ENCODE data around the gene FCHSD1. TPM values are rescaled to one million over a fixed set of nuclear protein-coding genes. Genes with fewer than 3 reads are reported as not detected.
A peak's percentile ranks its signal among the peaks of the same experiment; 100 is the strongest.

The FCHSD1 gene
- total and polyA plus RNA-seq, 10 of the 15 experiments (the other 5 are each of a cell fraction or from before 2014, with no cell fraction given), result 0.97 to 22.8 (median 10.7) TPM

DNA sequence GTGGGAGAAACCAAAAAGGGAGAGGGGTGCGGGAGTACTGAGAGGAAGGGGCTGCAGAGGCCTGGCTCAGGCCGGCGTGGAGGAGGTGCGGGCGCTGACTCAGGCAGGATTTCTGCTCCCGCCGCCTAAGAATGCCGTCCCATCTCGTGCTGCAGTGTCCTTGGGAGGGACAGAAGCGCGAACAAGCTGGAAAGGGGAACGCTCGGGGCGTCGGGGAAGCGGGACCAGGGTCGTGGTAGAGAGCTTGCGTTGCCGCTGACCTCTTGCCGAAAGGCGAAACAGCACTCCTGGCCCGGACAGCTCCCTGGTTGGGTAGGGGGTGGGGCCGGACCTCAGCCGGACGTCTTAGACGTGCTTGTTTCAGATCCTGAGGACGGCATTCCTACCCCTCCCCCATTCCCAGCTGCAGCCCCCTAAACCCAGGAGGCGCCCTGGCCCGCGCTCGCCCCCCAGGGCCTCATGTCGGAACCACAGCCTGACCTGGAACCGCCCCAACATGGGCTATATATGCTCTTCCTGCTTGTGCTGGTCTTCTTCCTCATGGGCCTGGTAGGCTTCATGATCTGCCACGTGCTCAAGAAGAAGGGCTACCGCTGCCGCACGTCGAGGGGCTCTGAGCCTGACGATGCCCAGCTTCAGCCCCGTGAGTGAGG lies 13.3 kb downstream of the FCHSD1 start (continued):
- TF ChIP-seq EED (IDR thresholded peaks at IDR 0.05; ENCODE audit: low read depth), result no peak
- no peak for TF ChIP-seq BACH1 (IDR thresholded peaks at IDR 0.05; ENCODE audit: borderline replicate concordance)
- no peak for TF ChIP-seq SREBF2 (IDR thresholded peaks at IDR 0.05; ENCODE audit: low read length)
- no peak; the same call in 1 of the 2 replicates for TF ChIP-seq LARP7 (IDR thresholded peaks at IDR 0.05)
- no peak for TF ChIP-seq BCL11A (IDR thresholded peaks at IDR 0.05; ENCODE audit: low read depth, low read length)
- no peak for TF ChIP-seq TARDBP (IDR thresholded peaks at IDR 0.05; ENCODE audit: borderline replicate concordance)
- no peak for TF ChIP-seq ASH2L (IDR thresholded peaks at IDR 0.05; ENCODE audit: borderline replicate concordance, low read depth)
- no peak for TF ChIP-seq KLF5 (IDR thresholded peaks at IDR 0.05; ENCODE audit: partially characterized antibody)
- TF ChIP-seq MEF2B (IDR thresholded peaks at IDR 0.05; ENCODE audit: partially characterized antibody, poor library complexity, severe bottlenecking), result peak; percentile 8
- TF ChIP-seq, protein P1, sequence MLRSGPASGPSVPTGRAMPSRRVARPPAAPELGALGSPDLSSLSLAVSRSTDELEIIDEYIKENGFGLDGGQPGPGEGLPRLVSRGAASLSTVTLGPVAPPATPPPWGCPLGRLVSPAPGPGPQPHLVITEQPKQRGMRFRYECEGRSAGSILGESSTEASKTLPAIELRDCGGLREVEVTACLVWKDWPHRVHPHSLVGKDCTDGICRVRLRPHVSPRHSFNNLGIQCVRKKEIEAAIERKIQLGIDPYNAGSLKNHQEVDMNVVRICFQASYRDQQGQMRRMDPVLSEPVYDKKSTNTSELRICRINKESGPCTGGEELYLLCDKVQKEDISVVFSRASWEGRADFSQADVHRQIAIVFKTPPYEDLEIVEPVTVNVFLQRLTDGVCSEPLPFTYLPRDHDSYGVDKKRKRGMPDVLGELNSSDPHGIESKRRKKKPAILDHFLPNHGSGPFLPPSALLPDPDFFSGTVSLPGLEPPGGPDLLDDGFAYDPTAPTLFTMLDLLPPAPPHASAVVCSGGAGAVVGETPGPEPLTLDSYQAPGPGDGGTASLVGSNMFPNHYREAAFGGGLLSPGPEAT (IDR thresholded peaks at IDR 0.05; ENCODE audit: low read depth), result no peak
- no peak for TF ChIP-seq EGR1 (IDR thresholded peaks at IDR 0.05; ENCODE audit: borderline replicate concordance in 1 of 2, low read depth in 2 of 2, low read length in 2 of 2)
- TF ChIP-seq, protein P2, sequence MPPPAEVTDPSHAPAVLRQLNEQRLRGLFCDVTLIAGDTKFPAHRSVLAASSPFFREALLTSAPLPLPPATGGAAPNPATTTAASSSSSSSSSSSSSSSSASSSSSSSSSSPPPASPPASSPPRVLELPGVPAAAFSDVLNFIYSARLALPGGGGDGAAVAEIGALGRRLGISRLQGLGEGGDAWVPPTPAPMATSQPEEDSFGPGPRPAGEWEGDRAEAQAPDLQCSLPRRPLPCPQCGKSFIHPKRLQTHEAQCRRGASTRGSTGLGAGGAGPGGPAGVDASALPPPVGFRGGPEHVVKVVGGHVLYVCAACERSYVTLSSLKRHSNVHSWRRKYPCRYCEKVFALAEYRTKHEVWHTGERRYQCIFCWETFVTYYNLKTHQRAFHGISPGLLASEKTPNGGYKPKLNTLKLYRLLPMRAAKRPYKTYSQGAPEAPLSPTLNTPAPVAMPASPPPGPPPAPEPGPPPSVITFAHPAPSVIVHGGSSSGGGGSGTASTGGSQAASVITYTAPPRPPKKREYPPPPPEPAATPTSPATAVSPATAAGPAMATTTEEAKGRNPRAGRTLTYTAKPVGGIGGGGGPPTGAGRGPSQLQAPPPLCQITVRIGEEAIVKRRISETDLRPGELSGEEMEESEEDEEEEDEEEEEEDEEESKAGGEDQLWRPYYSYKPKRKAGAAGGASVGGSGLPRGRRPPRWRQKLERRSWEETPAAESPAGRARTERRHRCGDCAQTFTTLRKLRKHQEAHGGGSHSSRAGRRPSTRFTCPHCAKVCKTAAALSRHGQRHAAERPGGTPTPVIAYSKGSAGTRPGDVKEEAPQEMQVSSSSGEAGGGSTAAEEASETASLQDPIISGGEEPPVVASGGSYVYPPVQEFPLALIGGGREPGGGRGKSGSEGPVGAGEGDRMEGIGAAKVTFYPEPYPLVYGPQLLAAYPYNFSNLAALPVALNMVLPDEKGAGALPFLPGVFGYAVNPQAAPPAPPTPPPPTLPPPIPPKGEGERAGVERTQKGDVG (CRISPR knock-in tag; IDR thresholded peaks at IDR 0.05), result no peak
- TF ChIP-seq ZNF24 (IDR thresholded peaks at IDR 0.05), result no peak
- TF ChIP-seq PAX5 (IDR thresholded peaks at IDR 0.05; ENCODE audit: borderline replicate concordance, low read depth, low read length), result no peak
- no peak for TF ChIP-seq EZH2 (IDR thresholded peaks at IDR 0.05; ENCODE audit: borderline replicate concordance, control insufficient read depth, low read depth, low read length)
